ENCODE data around the gene SERPINC1.
"Not testable (repeated sequence)": the region's sequence is repeated elsewhere in the genome, so short reads cannot be mapped to it uniquely, and the experiment has no call there.

Gene SERPINC1

DNA sequence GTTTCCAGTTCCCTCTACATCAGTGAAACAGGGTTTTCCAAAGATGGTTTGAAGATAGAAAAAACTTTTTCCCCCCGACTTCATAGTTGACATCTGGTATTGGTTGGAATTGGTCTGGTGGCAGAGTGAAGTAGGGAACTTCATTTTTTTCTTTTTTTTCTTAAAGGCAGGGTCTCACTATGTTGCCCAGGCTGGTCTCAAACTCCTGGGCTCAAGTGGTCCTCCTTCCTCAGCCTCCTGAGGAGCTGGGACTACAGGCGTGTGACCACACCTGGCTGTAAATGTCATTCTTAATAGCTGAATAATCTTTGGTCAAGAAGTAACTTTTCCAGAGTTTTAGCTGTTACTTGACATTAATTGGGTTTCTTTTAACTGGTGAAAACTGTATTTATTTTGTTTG is 27.2 kb downstream of the SERPINC1 start:
- no peak for DNase-seq (ENCODE audit: low read depth)
- H3K4me3 ChIP-seq (ENCODE audit: low read length), result no peak overlapping the region
- TF ChIP-seq, protein P1, sequence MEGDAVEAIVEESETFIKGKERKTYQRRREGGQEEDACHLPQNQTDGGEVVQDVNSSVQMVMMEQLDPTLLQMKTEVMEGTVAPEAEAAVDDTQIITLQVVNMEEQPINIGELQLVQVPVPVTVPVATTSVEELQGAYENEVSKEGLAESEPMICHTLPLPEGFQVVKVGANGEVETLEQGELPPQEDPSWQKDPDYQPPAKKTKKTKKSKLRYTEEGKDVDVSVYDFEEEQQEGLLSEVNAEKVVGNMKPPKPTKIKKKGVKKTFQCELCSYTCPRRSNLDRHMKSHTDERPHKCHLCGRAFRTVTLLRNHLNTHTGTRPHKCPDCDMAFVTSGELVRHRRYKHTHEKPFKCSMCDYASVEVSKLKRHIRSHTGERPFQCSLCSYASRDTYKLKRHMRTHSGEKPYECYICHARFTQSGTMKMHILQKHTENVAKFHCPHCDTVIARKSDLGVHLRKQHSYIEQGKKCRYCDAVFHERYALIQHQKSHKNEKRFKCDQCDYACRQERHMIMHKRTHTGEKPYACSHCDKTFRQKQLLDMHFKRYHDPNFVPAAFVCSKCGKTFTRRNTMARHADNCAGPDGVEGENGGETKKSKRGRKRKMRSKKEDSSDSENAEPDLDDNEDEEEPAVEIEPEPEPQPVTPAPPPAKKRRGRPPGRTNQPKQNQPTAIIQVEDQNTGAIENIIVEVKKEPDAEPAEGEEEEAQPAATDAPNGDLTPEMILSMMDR (conservative IDR thresholded peaks at IDR 0.05; ENCODE audit: low read length), result no peak

DNA sequence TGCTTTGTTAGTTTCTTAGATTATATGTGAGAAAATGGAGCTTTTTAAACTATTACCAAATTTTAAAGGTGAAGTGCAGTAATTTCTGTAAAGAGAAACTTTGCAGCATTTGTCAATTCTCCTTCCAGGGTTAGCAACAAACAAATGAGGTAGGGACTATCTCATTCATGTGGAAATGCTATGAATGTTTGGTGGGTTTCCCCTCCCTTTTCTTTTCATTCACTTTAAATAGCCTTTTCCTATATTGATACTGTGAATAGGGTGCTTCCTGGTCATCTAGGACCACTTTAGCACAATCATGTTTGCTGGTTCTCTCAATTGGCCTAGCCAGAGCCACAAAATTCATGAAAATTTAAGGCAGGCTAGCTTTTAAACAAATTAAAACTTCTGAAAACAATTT is 28.4 kb downstream of the SERPINC1 start:
- DNase-seq (ENCODE audit: low read depth), result no peak
- H3K4me3 ChIP-seq (ENCODE audit: low read length), result no peak overlapping the region
- TF ChIP-seq, protein P1 (conservative IDR thresholded peaks at IDR 0.05; ENCODE audit: low read length), result no peak

DNA sequence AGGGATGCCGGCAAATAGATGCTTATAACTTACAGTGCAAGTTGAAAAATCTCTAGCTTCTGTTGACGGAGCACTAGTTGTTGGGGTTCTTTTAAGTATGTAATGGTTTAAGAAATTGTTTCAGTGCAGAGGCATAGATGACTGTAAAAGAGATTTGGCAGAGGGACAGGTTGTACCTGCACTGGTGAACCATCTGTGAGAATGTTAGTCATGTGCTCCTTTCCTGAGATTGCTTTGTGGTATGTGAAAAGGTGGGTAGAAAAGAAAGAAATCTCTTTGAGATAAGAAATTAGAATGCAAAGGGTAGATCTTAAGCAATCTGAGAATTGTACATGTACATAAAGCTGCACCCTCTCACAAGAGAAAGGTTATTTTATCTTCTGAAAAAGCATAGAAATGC is 29.5 kb downstream of the SERPINC1 start:
- no peak overlapping the region for H3K4me3 ChIP-seq (ENCODE audit: low read length)
- TF ChIP-seq, protein P1 (conservative IDR thresholded peaks at IDR 0.05; ENCODE audit: low read length), result no peak
- DNase-seq (ENCODE audit: low read depth), result no peak

DNA sequence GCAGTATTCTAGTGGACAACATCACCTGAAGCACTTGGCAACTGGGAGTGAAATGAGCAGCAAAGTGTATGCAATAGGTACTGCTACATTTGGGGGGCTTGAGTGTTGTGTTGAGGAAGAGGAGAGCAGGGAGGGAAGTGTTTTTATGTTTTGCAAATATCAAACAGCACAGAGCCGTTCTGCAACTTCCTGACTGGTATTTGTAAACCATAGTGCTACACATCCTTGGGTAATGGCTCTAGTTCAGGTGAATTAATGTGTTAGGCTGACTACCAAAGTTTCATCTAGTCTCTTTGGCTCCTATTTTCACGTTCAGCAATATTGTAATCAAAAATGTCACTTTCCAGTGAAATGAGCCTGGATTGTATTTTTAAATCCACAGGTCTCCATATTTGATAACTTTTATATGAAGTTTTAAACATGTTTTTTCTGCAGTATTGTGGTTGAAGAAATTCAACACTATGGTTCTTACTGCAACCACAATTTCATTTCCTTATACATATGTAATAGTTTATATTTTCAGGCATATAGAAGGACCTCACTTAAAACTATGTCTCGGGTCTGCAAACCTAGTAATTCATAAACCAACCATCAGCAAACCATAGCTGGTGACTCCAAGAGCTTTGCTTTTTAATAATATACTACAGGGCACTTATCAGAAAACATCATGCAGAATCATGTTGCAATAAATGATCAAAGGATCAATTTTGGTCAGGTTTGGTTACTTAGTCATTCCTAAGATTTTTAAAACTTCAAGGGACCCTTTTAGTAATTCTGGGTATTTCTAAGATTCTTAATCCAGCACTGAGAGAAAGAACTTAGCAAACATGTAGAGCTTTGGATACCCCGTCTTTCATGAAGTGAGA is 30.1 kb downstream of the SERPINC1 start:
- TF ChIP-seq, protein P1 (conservative IDR thresholded peaks at IDR 0.05; ENCODE audit: low read length), result no peak
- no peak overlapping the region for H3K4me3 ChIP-seq (ENCODE audit: low read length)
- no peak for DNase-seq (ENCODE audit: low read depth)

DNA sequence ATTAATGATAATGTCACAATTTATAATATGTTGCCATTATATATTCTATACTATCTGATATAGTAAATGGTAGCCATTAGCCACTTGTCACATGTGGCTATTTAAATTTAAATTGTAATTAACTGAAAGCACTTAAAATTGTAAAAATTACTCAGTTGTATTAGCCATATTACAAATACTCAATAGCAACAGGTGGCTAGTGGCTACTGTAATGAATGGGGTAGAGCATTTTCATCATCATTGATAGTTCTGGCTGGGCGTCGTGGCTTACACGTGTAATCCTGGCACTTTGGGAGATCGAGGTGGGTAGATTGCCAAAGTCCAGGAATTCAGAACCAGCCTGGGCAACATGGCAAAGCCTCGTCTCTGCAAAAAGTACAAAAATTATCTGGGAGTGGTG is 32.4 kb downstream of the SERPINC1 start:
- no peak overlapping the region for H3K4me3 ChIP-seq (ENCODE audit: low read length)
- DNase-seq (ENCODE audit: low read depth), result no peak
- TF ChIP-seq, protein P1 (conservative IDR thresholded peaks at IDR 0.05; ENCODE audit: low read length), result no peak

DNA sequence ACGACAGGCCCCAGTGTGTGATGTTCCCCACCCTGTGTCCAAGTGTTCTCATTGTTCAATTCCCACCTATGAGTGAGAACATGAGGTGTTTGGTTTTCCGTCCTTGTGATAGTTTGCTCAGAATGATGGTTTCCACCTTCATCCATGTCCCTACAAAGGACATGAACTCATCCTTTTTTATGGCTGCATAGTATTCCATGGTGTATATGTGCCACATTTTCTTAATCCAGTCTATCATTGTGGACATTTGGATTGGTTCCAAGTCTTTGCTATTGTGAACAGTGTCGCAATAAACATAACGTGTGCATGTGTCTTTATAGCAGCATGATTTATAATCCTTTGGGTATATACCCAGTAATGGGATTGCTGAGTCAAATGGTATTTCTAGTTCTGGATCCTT is 36.0 kb downstream of the SERPINC1 start:
- DNase-seq (ENCODE audit: low read depth); H3K4me3 ChIP-seq (ENCODE audit: low read length): not testable (repeated sequence)

DNA sequence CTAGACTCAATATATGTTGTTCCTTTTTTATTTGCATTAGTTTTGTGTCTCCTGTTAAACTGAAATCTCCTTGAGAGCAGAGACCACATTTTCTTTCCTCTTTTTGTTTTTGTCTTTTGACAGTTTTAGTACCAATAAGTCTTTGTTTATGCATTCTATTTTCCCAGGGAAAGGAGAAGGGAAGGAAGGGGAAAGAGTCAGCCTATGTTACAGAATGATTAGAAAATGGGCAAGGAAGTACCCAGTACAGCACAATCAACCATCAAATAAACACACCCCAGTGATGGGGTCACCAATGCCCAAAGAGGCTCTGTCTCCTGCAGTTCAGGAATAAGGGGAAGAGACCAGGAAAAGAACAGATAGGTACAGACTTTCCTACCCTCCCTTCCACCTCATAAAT is 38.9 kb downstream of the SERPINC1 start:
- TF ChIP-seq, protein P1 (conservative IDR thresholded peaks at IDR 0.05; ENCODE audit: low read length), result no peak
- no peak for DNase-seq (ENCODE audit: low read depth)
- H3K4me3 ChIP-seq (ENCODE audit: low read length), result no peak overlapping the region
